GM12878 (cell line): ENCODE results near the gene KCNIP3. TPM values are rescaled to one million over a fixed set of nuclear protein-coding genes. Genes with fewer than 3 reads are reported as not detected.

Source experiments
- ATAC-seq: fragments of 200-7000 bp; cut with Tn5 transposase; 3 replicates; pipeline ENCODE4 v1.9.1; 2020; ENCODE audit warnings: mild to moderate bottlenecking, moderate library complexity
- BruUV-seq: library from RNA; stranded (reverse); fragments of 400-500 nt; replicated peaks from 2 replicates; lab custom pipeline; 2021; lab: Mats Ljungman, UMichigan
- CTCF ChIA-PET: fragments of 300-600 bp; sonication (Branson Sonifier 250); formaldehyde crosslinking; extraction: SDS; loops from one replicate; lab custom pipeline; 2021; ENCODE audit warnings: inconsistent platforms; lab: Yijun Ruan, JAX
- POLR2A ChIA-PET: fragments of 350-600 bp; formaldehyde crosslinking; extraction: SDS; loops from one replicate; lab custom pipeline; 2021; ENCODE audit warnings: inconsistent platforms; lab: Charles Lee
- RAD21 ChIA-PET: fragments of 300-600 bp; sonication (Branson Sonifier 250); formaldehyde crosslinking; loops from one replicate; lab custom pipeline; 2023; ENCODE audit warnings: antibody characterized with exemption; ENCODE audit not compliant: unreplicated experiment; lab: Charles Lee
- SMC1A ChIA-PET: fragments of 300-600 bp; sonication (Branson Sonifier 250); formaldehyde crosslinking; loops from one replicate; lab custom pipeline; 2023; ENCODE audit not compliant: unreplicated experiment, uncharacterized antibody; lab: Charles Lee
- DNase-seq: peaks from one replicate; pipeline ENCODE4 v3.0.0-alpha.2; 2011; ENCODE audit warnings: low read depth, low spot score
- FAIRE-seq: peaks from 3 replicates; lab custom pipeline; 2011; peaks lifted over from hg19 to GRCh38; lab: Jason Lieb, UNC
- H2AFZ ChIP-seq: 2 replicates; pipeline ENCODE4 v1.6.0; 2011; ENCODE audit warnings: low read depth, low read length, control low read depth; ENCODE audit not compliant: control insufficient read depth
- H3K27ac ChIP-seq: 2 replicates; pipeline ENCODE4 v1.5.1; 2011; ENCODE audit warnings: control low read depth; ENCODE audit not compliant: control insufficient read depth, insufficient read depth
- H3K27me3 ChIP-seq, 2 experiments: replicated peaks in 1 of 2; 2 replicates each; pipeline versions ENCODE4 v1.6.0 to v1.6.1; 2011; ENCODE audit warnings: low read length in 1 of 2; ENCODE audit not compliant: control insufficient read depth in 2 of 2, insufficient read depth in 2 of 2
- H3K36me3 ChIP-seq, 2 experiments: 2 replicates each; pipeline ENCODE4 v1.5.1; 2011; ENCODE audit warnings: low read length in 1 of 2; ENCODE audit not compliant: control insufficient read depth in 2 of 2, insufficient read depth in 2 of 2
- H3K4me1 ChIP-seq: 2 replicates; pipeline ENCODE4 v1.6.1; 2011; ENCODE audit warnings: mild to moderate bottlenecking, low read length, moderate library complexity, mixed read lengths; ENCODE audit not compliant: control insufficient read depth, insufficient read depth
- H3K4me2 ChIP-seq: 2 replicates; pipeline ENCODE4 v1.6.0; 2011; ENCODE audit warnings: control low read depth; ENCODE audit not compliant: control insufficient read depth, insufficient read depth
- H3K4me3 ChIP-seq: fragments of 200-600 bp; sonication (generic); 2 replicates; pipeline ENCODE4 v1.5.1; 2016
- H3K79me2 ChIP-seq: 2 replicates; pipeline ENCODE4 v1.6.0; 2011; ENCODE audit warnings: low read length; ENCODE audit not compliant: control insufficient read depth, insufficient read depth
- H3K9ac ChIP-seq: 2 replicates; pipeline ENCODE4 v1.8.0; 2011; ENCODE audit warnings: low read length, control low read depth, mixed read lengths; ENCODE audit not compliant: control insufficient read depth, insufficient read depth
- H3K9me3 ChIP-seq: replicated peaks from 3 replicates; pipeline ENCODE4 v1.5.1; 2011; ENCODE audit warnings: mild to moderate bottlenecking, low read length; ENCODE audit not compliant: control insufficient read depth, insufficient read depth
- H4K20me1 ChIP-seq: 2 replicates; pipeline ENCODE4 v1.6.0; 2011; ENCODE audit not compliant: control insufficient read depth, insufficient read depth
- ESRRA ChIP-seq: IDR thresholded peaks from 2 replicates; pipeline ENCODE4 v1.6.1; 2012; ENCODE audit warnings: mild to moderate bottlenecking, low read length, improper control_type of control experiment
- KDM1A ChIP-seq: fragments of 200-600 bp; sonication (generic); IDR thresholded peaks from 2 replicates; pipeline ENCODE4 v1.6.1; 2016; ENCODE audit warnings: borderline replicate concordance
- NFIC ChIP-seq: IDR thresholded peaks from 2 replicates; pipeline ENCODE4 v1.6.1; 2012; ENCODE audit warnings: low read depth, mild to moderate bottlenecking, inconsistent platforms, low read length, moderate library complexity
- WGBS: methylation state at CpG from one replicate; pipeline ENCODE4 v1.1.6; 2016; ENCODE audit warnings: low lambda C conversion rate; ENCODE audit not compliant: insufficient replicate concordance, insufficient coverage; ENCODE audit errors: missing lambda C conversion rate; 5-methylcytosine and 5-hydroxymethylcytosine counted together
- in situ Hi-C: fragments of 300-500 bp; cut with MboI; formaldehyde crosslinking; loops from 9 replicates; pipeline ENCODE4 v1.14.3; 2018; ENCODE audit warnings: mixed read lengths
- intact Hi-C: fragments of 100-400 bp; cut with micrococcal nuclease; formaldehyde crosslinking; loops from one replicate; pipeline ENCODE4 v1.14.2; 2022; ENCODE audit not compliant: unreplicated experiment
- polyA plus RNA-seq, 11 experiments: library from polyadenylated mRNA; depleted of rRNA in 4 of 11; unstranded in 6 of 11; stranded (reverse) in 5 of 11; fragments of >200 nt; fragmentation: Nextera tagmentation in 4 of 11; fragmentation: Illumina TruSeq in 1 of 11; extraction: Ambion mirVana in 4 of 11; extraction: Trizol in 1 of 11; gene quantifications; 1 replicate in 1 of 11; 2 replicates in 10 of 11; pipeline versions ENCODE4 v1.2.1 to v1.2.3, GENCODE V29; 2011 to 2016; ENCODE audit warnings: inconsistent platforms in 2 of 11, missing spikeins in 2 of 11, low read depth in 1 of 11
- total RNA-seq, 4 experiments: library from RNA; depleted of rRNA in 3 of 4; stranded (reverse); fragments of >200 nt in 3 of 4; fragmentation: Illumina TruSeq in 1 of 4; extraction: Trizol in 1 of 4; gene quantifications; 2 replicates each; pipeline versions ENCODE4 v1.2.1 to v1.2.3, GENCODE V29; 2013 to 2021
- TF ChIP-seq, protein P1 (sequence below): IDR thresholded peaks from 2 replicates; pipeline ENCODE4 v1.6.1; 2012; ENCODE audit warnings: mild to moderate bottlenecking, low read depth, low read length

The KCNIP3 gene
- total and polyA plus RNA-seq, 10 of the 15 experiments (the other 5 are each of a cell fraction or from before 2014, with no cell fraction given): not detected

DNA sequence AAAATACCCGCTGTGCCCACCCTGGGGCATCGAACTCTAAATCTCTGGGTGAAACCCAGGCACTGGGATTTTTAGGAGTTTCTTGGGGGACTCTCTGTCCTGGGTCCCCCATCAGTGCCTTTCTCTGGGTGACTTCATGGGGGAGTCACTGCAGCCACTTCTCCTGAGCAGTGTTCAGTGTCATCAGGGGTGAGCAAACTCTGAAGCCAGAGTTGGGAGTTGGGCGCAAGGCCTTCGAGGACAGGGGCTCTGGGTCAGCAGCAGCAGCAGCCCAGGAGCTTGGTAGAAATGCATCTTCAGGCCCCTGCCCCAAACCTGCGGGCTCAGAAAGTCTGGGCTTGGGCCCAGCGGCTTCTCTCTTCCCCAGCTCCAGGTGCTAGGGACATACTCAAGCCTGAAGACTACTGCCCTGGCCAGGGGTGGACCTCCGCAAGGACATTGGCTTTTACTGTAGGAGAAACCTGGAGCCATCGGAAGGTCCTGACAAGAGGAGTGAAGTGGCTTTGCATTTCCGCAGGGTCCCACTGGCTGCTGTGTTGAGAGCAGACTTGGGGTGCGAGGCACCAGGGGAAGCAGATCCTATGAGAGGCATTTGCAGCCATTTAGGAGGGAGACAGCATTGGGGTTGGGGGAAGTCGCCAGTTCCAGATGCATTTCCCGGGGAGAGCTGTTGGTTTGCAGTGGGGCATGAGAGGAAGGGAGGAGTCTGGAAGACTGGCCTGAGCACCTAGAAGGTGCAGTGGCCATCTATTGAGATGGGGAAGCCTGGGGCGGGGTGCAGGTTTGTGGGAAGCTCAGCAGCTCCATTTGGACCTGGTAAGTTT lies 53.8 kb downstream of the KCNIP3 start:
- Histone ChIP-seq H4K20me1 (no peaks in the 10 kb centered on the region), H2AFZ (no peak overlapping the region), H3K79me2 (no peaks in the 10 kb centered on the region), H3K27me3 (peaks cover 0 to 3% of the 10 kb centered on the region in 2 experiments; a peak in 2 of 4 replicates), H3K4me2 (no peak overlapping the region), H3K9me3 (no peaks in the 10 kb centered on the region), H3K27ac (no peak overlapping the region), H3K36me3 (no peaks in the 10 kb centered on the region), H3K9ac (no peak overlapping the region), H3K4me3 (no peak overlapping the region), H3K4me1 (no peaks in the 10 kb centered on the region)
- BruUV-seq: no TSS peak
- no peak for DNase-seq
- POLR2A ChIA-PET: no interaction called here
- FAIRE-seq: no peak
- intact Hi-C loops (no loop called here), in situ Hi-C loops (no loop called here)
- SMC1A ChIA-PET: no interaction called here
- TF ChIP-seq ESRRA: no peak
- no peak for TF ChIP-seq NFIC
- TF ChIP-seq, protein P1, sequence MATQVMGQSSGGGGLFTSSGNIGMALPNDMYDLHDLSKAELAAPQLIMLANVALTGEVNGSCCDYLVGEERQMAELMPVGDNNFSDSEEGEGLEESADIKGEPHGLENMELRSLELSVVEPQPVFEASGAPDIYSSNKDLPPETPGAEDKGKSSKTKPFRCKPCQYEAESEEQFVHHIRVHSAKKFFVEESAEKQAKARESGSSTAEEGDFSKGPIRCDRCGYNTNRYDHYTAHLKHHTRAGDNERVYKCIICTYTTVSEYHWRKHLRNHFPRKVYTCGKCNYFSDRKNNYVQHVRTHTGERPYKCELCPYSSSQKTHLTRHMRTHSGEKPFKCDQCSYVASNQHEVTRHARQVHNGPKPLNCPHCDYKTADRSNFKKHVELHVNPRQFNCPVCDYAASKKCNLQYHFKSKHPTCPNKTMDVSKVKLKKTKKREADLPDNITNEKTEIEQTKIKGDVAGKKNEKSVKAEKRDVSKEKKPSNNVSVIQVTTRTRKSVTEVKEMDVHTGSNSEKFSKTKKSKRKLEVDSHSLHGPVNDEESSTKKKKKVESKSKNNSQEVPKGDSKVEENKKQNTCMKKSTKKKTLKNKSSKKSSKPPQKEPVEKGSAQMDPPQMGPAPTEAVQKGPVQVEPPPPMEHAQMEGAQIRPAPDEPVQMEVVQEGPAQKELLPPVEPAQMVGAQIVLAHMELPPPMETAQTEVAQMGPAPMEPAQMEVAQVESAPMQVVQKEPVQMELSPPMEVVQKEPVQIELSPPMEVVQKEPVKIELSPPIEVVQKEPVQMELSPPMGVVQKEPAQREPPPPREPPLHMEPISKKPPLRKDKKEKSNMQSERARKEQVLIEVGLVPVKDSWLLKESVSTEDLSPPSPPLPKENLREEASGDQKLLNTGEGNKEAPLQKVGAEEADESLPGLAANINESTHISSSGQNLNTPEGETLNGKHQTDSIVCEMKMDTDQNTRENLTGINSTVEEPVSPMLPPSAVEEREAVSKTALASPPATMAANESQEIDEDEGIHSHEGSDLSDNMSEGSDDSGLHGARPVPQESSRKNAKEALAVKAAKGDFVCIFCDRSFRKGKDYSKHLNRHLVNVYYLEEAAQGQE: no peak
- TF ChIP-seq KDM1A: no peak
- 49% methylated on average over 13 of the region's 13 CpGs for WGBS
- RAD21 ChIA-PET: no interaction called here
- CTCF ChIA-PET: no interaction called here
- ATAC-seq: no peak
